Activated effector memory CD4-positive, alpha-beta T cell treated with anti-CD3 and anti-CD28 coated beads, Interleukin-2, amount 50 U/mL, for 16 hours (primary cell): Measurements from ENCODE around the gene RNPS1.

Experiments used
- DNase-seq: peaks from one replicate; pipeline ENCODE4 v3.0.0-alpha.2; 2020

The RNPS1 gene

DNA sequence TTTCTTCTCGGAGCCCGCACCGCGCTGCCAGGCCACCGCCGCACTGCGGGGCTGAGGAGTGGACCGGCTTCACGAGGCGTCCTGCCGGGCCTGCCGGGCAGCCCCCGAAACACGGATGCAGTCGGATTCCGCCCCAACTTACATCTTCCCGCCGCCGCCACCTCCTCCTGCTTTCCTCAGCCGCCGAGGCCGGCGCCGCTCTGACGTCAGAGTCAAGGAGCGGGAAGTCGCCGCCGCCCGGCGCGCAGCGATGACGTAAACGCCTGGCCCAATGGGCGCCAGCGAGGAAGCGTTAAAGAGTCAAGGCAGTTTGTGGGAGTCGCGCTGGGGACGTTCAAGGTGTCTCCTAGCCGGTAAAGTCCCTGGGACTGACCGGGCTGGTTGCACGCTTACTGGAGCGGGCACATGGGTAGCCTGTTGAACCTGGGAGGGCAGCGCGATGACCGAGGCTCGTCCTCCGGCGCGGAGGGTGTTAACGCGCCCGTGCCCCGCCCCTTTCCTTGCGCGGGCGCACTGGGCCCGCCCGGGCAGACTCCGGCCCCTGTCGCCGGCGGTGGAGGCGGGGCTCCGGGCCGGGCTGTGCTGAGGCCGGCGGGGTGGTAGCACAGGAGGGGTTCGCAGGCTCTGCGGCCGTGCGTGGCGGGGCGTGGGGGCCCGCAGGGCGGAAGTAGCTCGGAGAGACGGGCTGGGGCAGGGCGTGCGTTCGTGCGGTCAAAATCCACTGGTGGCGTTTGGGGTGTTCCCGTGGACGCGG lies at the start of gene RNPS1:
Gene RNPS1 (minus strand): TSS at position 214 of the 754 bp plus-strand sequence. CDS start 3,483 bp downstream, outside the sequence.
- peak; percentile 99 for DNase-seq

DNA sequence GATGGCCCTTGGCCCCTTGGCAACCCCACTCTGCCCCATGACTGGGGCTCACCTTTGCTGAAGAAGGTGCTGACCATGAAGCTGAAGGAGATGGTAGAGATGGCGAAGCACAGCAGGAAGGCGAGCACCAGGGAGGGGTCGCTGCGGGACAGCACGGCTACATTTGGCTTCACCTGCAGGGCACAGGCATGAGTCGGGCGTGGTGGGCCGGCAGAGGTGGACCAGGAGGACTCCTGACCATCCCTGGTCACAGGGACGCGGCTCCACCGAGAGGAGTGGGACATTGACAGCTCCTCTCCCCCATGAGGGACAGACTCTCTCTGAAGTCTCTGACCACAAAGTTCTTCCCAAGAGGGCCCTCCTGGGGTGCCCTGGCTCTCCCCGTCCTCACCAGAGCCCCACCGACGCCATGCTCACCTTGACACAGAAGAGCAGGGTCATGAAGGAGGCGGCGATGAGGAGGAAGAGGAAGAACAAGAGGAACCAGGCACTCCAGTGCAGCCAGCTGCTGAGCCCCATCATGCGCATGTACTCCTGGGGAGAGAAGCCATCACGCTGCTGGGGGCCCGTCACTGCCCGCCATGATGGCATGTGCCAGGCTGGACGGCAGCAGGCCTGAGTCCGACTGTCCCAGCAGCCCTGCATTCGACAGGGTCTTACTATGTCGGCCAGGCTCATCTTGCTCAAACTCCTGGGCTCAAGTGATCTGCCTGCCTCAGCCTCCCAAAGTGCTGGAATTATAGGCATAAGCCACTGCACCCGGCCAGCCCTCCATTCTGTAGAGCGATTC lies 49.5 kb upstream of the RNPS1 start:
- DNase-seq, result no peak

DNA sequence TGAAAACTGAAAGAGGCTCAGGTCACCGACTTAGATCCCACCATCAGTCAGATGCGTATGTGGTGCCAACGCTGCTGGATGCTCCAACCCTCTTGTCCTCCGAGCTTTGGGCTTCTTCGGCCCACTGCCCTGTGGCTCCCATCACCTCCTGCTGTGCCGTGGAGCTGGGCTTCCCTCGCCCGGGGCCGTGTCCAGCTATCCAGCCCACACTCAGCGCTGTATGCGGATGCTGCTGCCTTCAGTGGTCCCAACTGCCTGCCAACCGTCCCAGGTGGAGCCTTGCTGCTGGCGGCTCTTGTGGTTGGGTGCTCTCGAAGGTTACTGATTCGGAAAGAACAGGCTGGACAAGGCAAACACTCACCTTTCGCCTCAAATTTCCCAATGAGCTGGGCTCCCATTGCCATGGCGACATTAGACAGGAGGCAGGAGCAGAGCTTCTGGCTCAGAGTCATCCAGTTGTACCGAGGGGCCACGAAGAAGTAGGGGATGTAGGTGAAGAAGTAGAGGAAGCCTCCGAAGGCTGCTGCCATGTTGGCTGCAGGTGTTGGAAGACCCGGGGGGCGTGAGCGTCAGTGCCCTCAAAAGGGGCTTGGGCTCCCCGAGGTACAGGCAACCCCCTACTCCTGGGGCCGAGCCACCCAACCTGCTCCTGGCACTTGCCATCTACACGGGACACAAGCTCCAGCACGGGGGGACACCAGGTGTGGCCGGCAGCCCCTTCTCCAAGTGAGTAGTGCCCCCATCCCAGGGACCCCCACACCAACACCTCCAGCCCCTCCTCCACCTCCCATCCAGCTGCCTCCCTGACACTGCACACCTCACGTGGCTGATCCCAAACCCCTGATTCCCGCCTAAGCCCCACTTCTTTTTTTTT lies 40.4 kb upstream of the RNPS1 start:
- no peak for DNase-seq

DNA sequence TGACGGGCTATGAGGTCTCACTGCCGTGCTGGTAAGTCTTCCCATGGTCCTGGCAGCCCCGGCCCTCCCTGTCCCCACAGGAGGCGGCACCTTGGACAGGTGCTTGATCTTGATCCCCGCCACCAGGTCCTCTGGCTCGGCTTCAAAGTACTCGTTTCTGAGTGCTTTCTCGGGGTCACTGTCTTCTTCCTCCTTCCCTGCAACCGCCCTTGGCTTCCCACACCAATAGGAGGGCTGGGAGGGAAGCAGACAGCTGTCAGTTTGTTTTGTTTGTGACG lies 31.9 kb upstream of the RNPS1 start:
- DNase-seq, result no peak

- no peak for DNase-seq
Measured at GRCh38 chr16:2299121-2299914, 31.4 kb upstream of the RNPS1 start.

DNA sequence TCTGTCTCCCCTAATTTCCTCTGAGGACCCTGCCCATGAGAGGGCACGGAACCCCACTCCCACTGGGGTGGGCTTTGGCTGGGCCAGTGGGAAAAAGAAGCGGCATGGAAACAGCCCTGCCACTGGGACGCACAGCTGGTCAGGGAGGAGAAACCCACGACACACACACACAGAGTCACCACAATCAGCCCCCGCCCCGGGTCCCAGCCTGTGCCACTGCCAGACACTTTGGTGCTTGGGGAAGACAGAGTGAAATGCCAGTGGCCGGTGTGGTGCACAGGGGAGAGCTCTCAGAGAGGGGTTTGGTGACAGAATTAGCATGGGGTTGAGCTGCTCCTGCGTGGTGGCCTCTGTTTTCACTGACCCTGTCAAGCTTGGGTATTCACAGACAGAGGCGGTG lies 30.7 kb upstream of the RNPS1 start:
- no peak for DNase-seq

- no peak for DNase-seq
Measured at GRCh38 chr16:2297506-2297860, 29.6 kb upstream of the RNPS1 start.

DNA sequence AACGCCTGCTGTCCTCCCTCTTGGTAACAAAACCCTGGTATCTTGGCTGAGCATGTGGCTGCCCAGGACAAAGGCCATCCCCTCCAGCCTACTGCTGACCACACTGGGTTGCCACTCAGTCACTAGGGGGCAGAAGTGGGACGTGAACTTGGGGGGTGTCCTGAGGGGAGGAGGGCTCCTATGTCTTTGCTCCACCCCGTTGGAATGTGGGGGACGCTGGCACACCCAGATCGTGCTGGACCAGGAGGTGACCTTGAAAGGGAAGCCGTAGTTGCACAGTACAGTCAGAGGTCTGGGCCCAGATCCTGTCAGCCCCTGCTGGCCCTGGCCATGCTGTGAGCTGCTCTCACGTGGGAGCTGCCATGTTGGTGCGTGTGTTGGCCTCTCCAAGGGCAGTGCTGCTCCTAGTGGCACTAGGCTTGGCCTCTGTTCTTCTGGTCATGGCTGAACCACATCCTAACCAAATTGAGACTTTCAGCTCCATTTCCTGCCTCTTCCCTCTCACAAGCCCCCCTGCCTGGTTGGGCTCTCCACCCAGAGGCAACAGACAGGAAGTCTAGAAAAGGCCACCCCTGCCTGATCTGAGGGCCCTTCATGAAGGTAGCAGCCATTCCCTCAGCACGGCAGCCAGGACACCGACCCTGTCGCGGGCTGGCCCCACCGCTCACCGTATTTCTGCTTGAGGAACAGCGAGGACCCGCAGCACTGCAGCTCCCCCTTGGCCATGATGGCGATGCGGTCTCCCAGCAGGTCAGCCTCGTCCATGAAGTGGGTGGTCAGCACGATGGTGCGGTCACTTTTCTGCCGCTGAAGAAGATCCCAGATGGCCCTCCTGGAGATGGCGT lies 29.0 kb upstream of the RNPS1 start:
- no peak for DNase-seq

DNA sequence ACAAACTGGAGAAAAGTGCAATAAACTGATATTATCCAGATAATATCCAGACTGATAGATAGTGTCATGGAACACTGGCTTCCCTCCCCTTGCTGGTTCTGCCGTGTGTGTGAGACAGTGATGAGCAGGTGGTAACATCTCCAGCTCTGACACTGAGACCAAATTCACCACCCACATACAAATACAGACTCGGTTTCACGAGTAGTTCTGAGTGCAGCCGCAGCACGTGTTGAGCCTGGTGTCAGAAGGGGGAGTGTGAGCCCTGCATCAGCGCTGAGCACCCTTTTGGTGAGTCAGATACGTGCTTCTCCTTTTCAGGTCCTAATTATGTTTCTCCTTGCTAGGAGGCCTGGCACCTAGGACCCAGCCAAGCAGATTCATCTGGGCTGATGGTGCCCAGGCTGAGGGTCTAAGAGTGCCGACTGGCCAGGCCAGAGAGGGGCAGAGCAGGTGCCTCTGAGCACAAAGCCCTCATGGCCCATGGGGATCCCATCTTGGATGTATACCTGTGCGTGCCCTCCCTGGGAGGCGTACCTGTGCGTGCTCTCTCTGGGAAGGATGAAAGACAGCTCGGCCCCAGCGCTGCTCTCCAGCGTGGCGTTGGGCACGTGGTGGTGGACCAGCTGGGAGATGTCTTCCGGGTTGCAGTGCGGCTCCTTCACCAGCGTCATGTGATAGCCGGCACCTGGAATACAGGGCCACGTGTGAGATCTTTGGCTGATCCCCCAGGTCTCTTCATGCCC lies 27.3 kb upstream of the RNPS1 start:
- DNase-seq, result no peak

GRCh38 chr16:2292221-2292620 lies 24.3 kb upstream of the RNPS1 start:
- no peak for DNase-seq

GRCh38 chr16:2289282-2289681 lies 21.4 kb upstream of the RNPS1 start:
- DNase-seq, result no peak

GRCh38 chr16:2288726-2289125 lies 20.8 kb upstream of the RNPS1 start:
- no peak for DNase-seq

- no peak for DNase-seq
Measured at GRCh38 chr16:2287916-2288547, 20.1 kb upstream of the RNPS1 start.

GRCh38 chr16:2286550-2286949 lies 18.6 kb upstream of the RNPS1 start:
- DNase-seq, result no peak

DNA sequence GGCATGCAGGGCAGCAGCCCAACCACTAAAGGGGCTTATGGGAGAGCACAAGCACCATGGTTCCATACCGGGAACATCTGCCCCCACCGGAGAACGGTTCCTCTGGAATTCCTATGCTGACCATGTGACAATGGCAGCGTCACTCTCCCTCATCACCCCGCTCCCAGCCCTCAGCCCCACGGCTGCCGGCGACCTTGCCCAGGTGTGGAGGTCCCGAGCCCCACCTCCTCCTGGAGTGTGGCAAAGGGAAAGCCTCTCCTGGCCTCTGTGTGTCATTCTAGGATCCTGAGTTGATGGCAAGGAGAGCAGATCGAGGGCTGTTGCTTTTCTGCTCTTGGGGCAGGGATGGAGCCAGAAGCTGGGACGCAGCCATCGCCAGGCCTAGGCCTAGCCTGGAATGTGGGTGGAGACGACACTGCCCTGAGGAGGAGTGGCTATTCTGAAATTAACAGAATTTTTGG lies 17.8 kb upstream of the RNPS1 start:
- no peak for DNase-seq

DNA sequence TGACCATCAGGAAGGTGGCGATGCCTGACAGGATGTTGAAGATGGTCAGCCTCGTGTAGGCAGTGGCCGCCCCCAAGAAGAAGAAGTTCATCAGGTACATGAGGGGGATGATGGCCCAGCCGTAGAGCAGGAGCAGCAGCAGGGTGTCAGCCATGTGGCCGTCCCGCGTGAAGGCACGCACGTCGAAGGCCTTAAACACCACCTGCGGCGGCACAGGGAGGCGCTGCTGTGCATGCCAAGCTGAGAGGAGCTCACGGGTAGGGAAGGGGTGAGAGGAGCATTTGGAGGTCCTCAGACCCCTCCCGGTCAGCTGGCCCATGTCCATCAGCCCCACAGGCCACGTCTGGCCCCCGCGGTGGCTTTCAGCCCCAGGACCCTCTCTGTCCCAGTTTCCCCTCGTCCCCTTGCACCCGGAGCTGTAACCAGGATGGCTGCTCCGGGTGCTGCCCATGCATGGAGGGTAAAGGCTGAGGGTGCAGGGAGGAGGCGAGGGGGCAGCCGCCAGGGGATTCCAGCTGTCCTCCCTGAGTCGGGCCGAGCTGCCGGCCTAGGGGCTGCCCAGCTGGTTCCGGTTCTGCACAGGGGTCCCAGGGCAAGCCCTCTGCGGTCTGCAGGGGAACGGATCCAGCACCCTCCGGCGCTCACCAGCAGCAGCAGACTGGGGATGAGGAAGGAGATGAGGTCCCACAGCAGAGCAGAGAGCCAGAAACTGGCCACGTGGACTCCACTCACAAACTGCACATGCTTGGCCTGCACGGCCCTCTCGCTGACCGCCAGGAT lies 17.1 kb upstream of the RNPS1 start:
- DNase-seq, result no peak

DNA sequence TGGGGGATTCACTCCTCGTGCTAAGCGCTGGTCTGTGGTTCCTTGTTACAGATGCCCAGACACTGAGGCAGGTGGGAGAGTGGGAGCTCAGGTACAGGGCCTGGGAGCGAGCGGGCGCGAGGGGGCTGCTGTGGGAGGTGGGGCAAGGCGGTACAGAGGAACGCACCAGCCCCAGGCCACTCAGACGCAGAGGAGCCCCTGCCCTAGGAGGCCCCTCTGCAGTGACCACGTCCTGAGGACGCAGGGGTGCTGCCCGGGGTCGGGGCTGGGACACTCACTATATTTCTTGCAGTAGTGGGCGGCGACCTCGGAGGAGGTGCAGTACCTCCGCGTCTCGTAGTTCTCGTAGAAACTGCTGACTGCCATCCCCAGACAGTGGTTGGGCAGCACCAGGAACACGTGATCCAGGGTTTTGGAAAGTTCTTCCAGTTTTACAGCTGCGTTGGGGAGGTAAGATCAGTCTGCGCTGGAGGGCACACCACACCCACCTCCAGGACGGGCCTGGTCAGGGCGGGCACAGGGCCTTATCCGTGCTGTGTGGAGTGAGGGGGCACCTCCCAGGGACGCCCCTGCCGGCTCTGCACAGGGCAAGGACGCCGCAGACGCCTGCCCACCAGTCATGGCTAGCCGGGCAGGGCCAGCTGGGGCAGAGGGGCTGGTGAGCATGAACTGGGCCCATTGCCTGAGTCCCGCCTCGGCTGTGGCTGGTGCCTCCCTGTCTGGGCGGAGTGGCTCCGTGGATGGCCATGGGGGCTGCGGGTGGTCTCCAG lies 16.3 kb upstream of the RNPS1 start:
- DNase-seq, result no peak

GRCh38 chr16:2282866-2283555 lies 15.1 kb upstream of the RNPS1 start:
- no peak for DNase-seq
